NCI-H1092 (cell line): ENCODE results near the gene SLC35D3.
A peak's percentile ranks its signal among the peaks of the same experiment; 100 is the strongest.
"Not testable (repeated sequence)": the region's sequence is repeated elsewhere in the genome, so short reads cannot be mapped to it uniquely, and the experiment has no call there.

Experiments used
- DNase-seq: peaks from one replicate; lab custom pipeline; 2025; lab: John Stamatoyannopoulos, UW

The SLC35D3 gene, protein sequence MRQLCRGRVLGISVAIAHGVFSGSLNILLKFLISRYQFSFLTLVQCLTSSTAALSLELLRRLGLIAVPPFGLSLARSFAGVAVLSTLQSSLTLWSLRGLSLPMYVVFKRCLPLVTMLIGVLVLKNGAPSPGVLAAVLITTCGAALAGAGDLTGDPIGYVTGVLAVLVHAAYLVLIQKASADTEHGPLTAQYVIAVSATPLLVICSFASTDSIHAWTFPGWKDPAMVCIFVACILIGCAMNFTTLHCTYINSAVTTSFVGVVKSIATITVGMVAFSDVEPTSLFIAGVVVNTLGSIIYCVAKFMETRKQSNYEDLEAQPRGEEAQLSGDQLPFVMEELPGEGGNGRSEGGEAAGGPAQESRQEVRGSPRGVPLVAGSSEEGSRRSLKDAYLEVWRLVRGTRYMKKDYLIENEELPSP

GRCh38 chr6:136921936-136922684 is at the start of gene SLC35D3:
TSS of gene SLC35D3 (plus strand) at chr6:136922301. CDS start at chr6:136922429, 128 bp downstream.
- peak; percentile 6 for DNase-seq

DNA sequence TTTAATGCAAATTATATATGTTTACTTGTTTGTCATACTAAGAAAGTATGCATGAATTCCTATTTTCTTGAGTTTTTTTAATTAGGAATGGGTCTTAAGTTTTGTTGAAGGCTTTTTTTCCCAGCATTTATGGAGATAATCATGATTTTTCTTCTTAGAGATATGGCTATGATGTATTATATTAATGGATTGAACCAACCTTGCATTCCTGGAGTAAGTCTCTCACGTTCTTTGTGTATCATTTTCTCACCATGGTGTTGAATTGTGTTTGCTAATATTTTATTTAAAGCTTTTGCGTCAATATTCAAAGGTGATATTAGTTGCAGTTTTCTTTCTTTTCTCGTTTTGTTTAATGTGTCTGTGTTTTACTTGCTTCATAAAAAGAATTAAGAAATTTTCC is 48.4 kb upstream of the SLC35D3 start:
- no peak for DNase-seq

- not testable (repeated sequence) for DNase-seq
These were observed 45.6 kb upstream of the SLC35D3 start for GRCh38 chr6:136876469-136876868.

- DNase-seq = no peak
These were observed 41.2 kb upstream of the SLC35D3 start for GRCh38 chr6:136880748-136881460.

DNA sequence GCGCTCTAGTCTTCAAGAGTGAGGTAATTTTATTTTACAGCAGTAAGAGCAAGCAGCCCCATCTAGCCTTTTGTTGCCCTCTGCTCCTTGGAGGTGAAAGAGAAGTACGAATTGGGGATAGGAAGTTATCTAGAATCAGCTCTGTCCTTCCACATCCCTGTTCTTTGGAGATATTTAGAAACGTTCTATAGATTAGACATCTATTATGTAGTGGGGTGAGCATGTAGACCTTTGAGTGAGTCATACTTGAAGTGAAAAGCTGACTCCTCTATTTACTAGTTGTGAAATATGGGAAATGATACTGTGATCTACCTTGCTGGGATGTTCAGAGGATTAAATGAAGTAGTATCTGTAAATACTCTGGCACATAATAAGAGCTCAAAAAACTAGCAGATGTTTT is 36.0 kb upstream of the SLC35D3 start:
- DNase-seq = no peak

- DNase-seq = no peak
These were observed 34.1 kb upstream of the SLC35D3 start for GRCh38 chr6:136887953-136888352.

- no peak for DNase-seq
These were observed 32.6 kb upstream of the SLC35D3 start for GRCh38 chr6:136889271-136890193.

DNA sequence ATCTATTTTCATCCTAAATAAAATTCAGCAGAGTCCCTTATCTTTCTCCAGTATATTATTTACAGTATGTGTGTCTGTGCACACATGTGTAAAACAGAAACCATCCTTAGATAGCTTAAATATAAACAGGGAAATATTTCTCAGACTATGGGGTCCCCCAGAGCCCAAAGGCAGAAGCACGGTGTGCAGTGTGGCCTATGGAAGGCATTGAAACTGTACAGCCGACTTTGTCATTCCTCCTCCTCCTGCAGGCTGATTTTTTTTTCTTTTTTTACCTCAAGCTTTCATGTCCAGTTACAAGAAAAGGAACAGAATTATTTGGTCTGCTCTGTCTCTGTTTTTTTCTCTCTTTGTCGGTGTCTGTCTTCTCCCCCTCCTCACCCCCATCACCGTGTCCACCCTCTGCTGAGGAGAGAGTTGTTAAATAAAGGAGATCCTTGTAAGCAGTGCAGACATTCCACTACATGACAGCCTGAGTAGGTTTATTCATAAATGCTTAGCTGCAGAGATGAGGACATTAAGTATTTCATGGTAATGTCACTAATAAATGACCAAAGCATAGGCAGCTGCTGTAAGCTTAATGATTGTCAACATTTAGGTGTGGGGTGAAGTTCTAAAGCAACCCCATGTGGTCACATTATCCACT is 31.8 kb upstream of the SLC35D3 start:
- no peak for DNase-seq

DNA sequence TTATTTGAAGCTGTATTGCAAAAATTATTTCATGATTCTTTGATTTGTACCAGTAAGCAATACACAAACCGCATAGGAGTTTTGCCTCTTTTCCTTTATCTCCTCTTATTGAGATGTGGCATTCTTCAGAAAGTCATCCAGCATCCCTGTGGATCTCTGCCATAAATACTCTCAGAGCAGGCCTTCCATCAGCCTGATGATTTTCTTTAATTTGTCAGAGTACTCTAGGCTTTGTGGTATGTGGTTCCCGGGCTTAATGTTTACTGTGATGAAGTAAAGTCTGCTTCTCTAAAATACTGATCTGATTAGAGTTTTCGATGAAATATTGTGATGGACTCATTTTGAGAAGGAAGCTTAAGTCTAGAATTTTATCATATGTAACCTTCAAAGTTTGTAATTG is 31.1 kb upstream of the SLC35D3 start:
- no peak for DNase-seq

GRCh38 chr6:136893187-136893586 is 28.9 kb upstream of the SLC35D3 start:
- no peak for DNase-seq

DNA sequence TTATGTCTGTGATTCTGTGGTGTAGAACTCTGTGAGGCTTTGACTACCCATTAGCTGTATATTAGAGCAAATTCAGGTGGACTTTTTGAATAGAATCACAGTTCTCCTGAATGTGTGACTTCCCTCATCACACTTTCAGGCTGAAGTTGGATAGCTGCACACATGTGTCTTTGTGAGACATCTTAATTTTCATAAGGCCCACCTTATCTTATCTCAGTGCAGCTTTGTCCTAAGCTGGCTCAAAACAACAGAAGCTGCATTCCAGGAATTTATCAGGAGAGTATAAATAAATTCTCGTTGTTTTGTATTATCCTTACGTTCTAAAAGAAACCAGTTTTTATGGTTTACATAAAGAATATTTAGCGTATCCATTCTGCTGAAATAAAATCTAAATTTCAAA is 26.2 kb upstream of the SLC35D3 start:
- no peak for DNase-seq

- no peak for DNase-seq
These were observed 25.0 kb upstream of the SLC35D3 start for GRCh38 chr6:136897071-136897470.

GRCh38 chr6:136901212-136901784 is 20.8 kb upstream of the SLC35D3 start:
- no peak for DNase-seq

DNA sequence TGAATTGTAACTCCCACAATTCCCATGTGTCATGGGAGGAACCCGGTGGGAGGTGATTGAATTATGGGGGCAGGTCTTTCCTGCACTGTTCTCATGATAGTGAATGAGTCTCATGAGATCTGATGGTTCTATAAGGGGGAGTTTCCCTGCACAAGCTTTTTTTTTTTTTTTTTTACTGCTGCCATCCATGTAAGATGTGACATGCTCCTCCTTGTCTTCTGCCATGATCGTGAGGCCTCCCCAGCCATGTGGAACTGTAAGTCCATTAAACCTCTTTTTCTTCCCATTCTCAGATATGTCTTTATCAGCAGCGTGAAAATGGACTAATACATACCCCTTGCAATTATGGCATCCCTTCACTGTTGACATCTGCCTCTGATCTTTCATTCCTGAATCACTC is 17.6 kb upstream of the SLC35D3 start:
- not testable (repeated sequence) for DNase-seq

- no peak for DNase-seq
These were observed 7.2 kb upstream of the SLC35D3 start for GRCh38 chr6:136914947-136915346.

- DNase-seq = no peak
These were observed 3.4 kb upstream of the SLC35D3 start for GRCh38 chr6:136918706-136919105.

- DNase-seq = no peak
These were observed 1.9 kb upstream of the SLC35D3 start for GRCh38 chr6:136920216-136920615.

DNA sequence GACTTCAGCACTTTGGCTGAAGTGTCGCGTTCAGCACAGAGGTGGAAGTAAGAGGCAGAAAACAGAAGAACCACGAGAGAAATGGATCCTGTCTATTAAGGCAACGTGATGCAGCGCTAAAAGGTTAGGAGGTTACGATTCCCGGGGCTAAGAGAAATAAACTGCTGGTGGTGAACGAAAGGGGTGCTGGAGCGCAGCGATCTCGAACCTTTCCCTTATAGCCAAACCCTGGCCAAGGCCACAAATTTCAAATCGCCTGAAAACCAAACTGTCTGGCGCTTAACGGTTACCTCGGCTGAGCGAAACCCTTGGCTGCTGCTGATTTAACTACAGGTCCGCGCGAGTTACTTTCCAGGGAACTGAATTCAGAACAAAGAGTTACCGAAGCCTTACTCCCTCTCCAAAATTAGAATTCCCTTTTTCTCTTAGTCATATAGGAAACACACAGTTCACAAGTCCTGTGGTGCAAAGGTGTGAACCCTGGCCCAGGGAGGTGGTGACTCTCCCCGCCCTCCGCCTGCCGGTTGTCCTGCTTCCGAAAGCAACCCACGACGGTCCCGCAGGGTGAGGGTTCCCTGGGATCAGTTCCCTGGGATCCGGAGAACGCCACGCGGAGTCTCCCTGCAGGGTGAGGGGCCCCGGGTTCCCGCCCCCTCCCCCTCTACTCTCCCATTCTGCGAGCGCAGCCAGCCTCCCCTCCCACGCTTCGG is 1.3 kb upstream of the SLC35D3 start:
- DNase-seq = peak; percentile 27

DNA sequence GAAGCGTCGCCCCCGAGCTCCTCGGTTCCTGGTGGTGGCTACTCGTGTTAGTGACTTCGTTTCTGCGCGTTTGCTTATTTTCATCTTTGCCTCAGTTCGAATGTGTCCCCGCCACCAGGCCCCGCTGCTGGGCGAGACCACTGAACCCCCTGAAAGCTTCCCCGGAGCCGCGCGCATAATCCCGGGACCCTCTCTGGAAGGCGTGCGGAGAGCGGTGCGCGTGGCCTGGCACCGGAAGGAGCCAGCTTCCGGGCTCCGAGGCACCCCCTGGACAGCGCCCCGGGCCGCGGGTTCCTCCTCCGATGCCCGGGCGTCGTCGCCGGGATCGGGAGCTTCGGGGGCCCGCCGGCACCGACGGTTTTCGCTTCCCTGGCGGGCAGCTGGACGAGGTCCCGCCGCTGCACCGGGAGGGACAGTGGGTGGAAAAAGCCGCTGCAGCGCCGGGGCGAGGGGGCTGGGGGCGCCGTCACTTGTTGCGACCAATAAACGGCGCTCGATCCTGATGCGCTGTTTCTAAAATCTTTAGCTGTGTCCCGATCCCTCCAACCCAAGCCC is 643 bp upstream of the SLC35D3 start:
- DNase-seq = no peak

- peak; percentile 35 for DNase-seq
These were observed 545 bp downstream of the SLC35D3 start for GRCh38 chr6:136922685-136923006.
